H1 (cell line): ENCODE data around the gene EPS8. TPM values are rescaled to one million over a fixed set of nuclear protein-coding genes. Genes with fewer than 3 reads are reported as not detected.

ENCODE experiments used
- CTCF ChIA-PET: fragments of 300-600 bp; sonication (Branson Sonifier 250); formaldehyde crosslinking; loops from one replicate; lab custom pipeline; 2021; ENCODE audit not compliant: partially characterized antibody; lab: Charles Lee
- POLR2A ChIA-PET: fragments of 300-600 bp; sonication (Branson Sonifier 250); formaldehyde crosslinking; loops from one replicate; lab custom pipeline; 2021; ENCODE audit warnings: inconsistent platforms; ENCODE audit not compliant: partially characterized antibody; lab: Charles Lee
- DNase-seq, 2 experiments: peaks; one replicate each; pipeline versions ENCODE4 v3.0.0 to v3.0.0-alpha.2; 2010 to 2022; ENCODE audit warnings: low spot score in 2 of 2, low read depth in 1 of 2, mixed read lengths in 1 of 2
- FAIRE-seq: peaks from 2 replicates; lab custom pipeline; 2011; peaks lifted over from hg19 to GRCh38; lab: Jason Lieb, UNC
- H2AFZ ChIP-seq: 2 replicates; pipeline ENCODE4 v1.8.1; 2012; ENCODE audit warnings: low read length, inconsistent platforms
- H2AK5ac ChIP-seq: 2 replicates; pipeline ENCODE4 v1.6.1; 2013; ENCODE audit warnings: low read depth, low read length
- H2BK120ac ChIP-seq: replicated peaks from 2 replicates; pipeline ENCODE3; 2013; ENCODE audit warnings: low read depth, low read length, inconsistent platforms
- H2BK12ac ChIP-seq: 2 replicates; pipeline ENCODE4 v1.6.1; 2013; ENCODE audit warnings: low read depth, low read length
- H2BK15ac ChIP-seq: 2 replicates; pipeline ENCODE4 v1.6.1; 2013; ENCODE audit warnings: low read length
- H2BK20ac ChIP-seq: 2 replicates; pipeline ENCODE4 v1.6.1; 2013; ENCODE audit warnings: low read length
- H2BK5ac ChIP-seq: 2 replicates; pipeline ENCODE4 v1.6.1; 2013; ENCODE audit warnings: low read depth, low read length
- H3K14ac ChIP-seq: 2 replicates; pipeline ENCODE4 v1.6.1; 2013; ENCODE audit warnings: inconsistent platforms; ENCODE audit not compliant: insufficient read length
- H3K18ac ChIP-seq: 2 replicates; pipeline ENCODE4 v1.6.1; 2013; ENCODE audit warnings: low read length; ENCODE audit errors: extremely low read depth
- H3K23ac ChIP-seq: 2 replicates; pipeline ENCODE4 v1.6.1; 2013; ENCODE audit warnings: inconsistent platforms; ENCODE audit not compliant: insufficient read length
- H3K23me2 ChIP-seq: 2 replicates; pipeline ENCODE4 v1.6.1; 2013; ENCODE audit warnings: low read depth, low read length
- H3K27ac ChIP-seq: 2 replicates; pipeline ENCODE4 v1.6.1; 2011; ENCODE audit warnings: low read depth, low read length, inconsistent platforms
- H3K27me3 ChIP-seq, 4 experiments: replicated peaks in 1 of 4; 1 replicate in 1 of 4; 2 replicates in 3 of 4; pipeline versions ENCODE4 v1.6.1 to v1.8.1; 2011 to 2013; ENCODE audit warnings: low read length in 3 of 4, mild to moderate bottlenecking in 3 of 4, inconsistent platforms in 2 of 4, mixed read lengths in 2 of 4, moderate library complexity in 1 of 4; ENCODE audit not compliant: control insufficient read depth in 3 of 4, insufficient read depth in 3 of 4; ENCODE audit errors: extremely low read depth in 1 of 4
- H3K36me3 ChIP-seq, 4 experiments: 2 replicates each; pipeline versions ENCODE4 v1.6.1 to v1.8.1; 2011 to 2013; ENCODE audit warnings: mild to moderate bottlenecking in 4 of 4, low read length in 3 of 4, moderate library complexity in 2 of 4, control low read depth in 1 of 4, inconsistent platforms in 1 of 4; ENCODE audit not compliant: insufficient read depth in 4 of 4, control insufficient read depth in 2 of 4
- H3K4ac ChIP-seq: replicated peaks from 2 replicates; pipeline ENCODE3; 2013; ENCODE audit warnings: low read length, low read depth, mixed read lengths, inconsistent platforms; ENCODE audit not compliant: insufficient read length
- H3K4me1 ChIP-seq, 4 experiments: replicated peaks in 1 of 4; 1 replicate in 1 of 4; 2 replicates in 3 of 4; pipeline versions ENCODE4 v1.6.1 to v1.8.1; 2011 to 2013; ENCODE audit warnings: low read length in 3 of 4, inconsistent platforms in 2 of 4, mixed read lengths in 1 of 4; ENCODE audit not compliant: insufficient read depth in 4 of 4, control insufficient read depth in 3 of 4
- H3K4me2 ChIP-seq, 2 experiments: 2 replicates each; pipeline versions ENCODE4 v1.6.1 to v1.8.1; 2011 to 2013; ENCODE audit warnings: low read depth in 2 of 2, low read length in 2 of 2, control low read depth in 1 of 2, inconsistent platforms in 1 of 2, mild to moderate bottlenecking in 1 of 2; ENCODE audit not compliant: insufficient read depth in 1 of 2
- H3K4me3 ChIP-seq, 4 experiments: fragments of 200-600, 300-600 bp in 1 of 4; sonication (generic), shearing (Covaris generic), sonication (Bioruptor Twin) in 1 of 4; 2 replicates each; pipeline versions ENCODE4 v1.5.1 to v1.8.1; 2011 to 2016; ENCODE audit warnings: low read length in 4 of 4, low read depth in 3 of 4, control low read depth in 2 of 4, inconsistent platforms in 2 of 4, mild to moderate bottlenecking in 2 of 4, mixed read lengths in 1 of 4, moderate library complexity in 1 of 4; ENCODE audit not compliant: insufficient read depth in 2 of 4; ENCODE audit errors: extremely low read depth in 1 of 4
- H3K56ac ChIP-seq: replicated peaks from 2 replicates; pipeline ENCODE3; 2013; ENCODE audit warnings: low read depth, mild to moderate bottlenecking, mixed read lengths, low read length, inconsistent platforms; ENCODE audit not compliant: insufficient read length
- H3K79me1 ChIP-seq: 2 replicates; pipeline ENCODE4 v1.6.1; 2013; ENCODE audit warnings: low read depth, low read length, control low read depth
- H3K79me2 ChIP-seq, 2 experiments: 2 replicates each; pipeline versions ENCODE4 v1.6.1 to v1.8.1; 2012 to 2013; ENCODE audit warnings: low read length in 2 of 2, mild to moderate bottlenecking in 2 of 2, inconsistent platforms in 1 of 2; ENCODE audit not compliant: insufficient read depth in 2 of 2, control insufficient read depth in 1 of 2
- H3K9ac ChIP-seq, 4 experiments: replicated peaks in 1 of 4; 1 replicate in 1 of 4; 2 replicates in 3 of 4; pipeline versions ENCODE4 v1.6.1 to v1.8.1; 2011 to 2013; ENCODE audit warnings: low read depth in 3 of 4, low read length in 3 of 4, control low read depth in 2 of 4, mild to moderate bottlenecking in 2 of 4, moderate library complexity in 2 of 4, inconsistent platforms in 1 of 4; ENCODE audit errors: extremely low read depth in 1 of 4
- H3K9me3 ChIP-seq, 2 experiments: 2 replicates each; pipeline versions ENCODE4 v1.6.1 to v1.8.1; 2012 to 2013; ENCODE audit warnings: mild to moderate bottlenecking in 2 of 2, moderate library complexity in 2 of 2, control low read depth in 1 of 2, inconsistent platforms in 1 of 2, low read depth in 1 of 2, low read length in 1 of 2, mixed read lengths in 1 of 2; ENCODE audit not compliant: insufficient read depth in 2 of 2
- H4K20me1 ChIP-seq, 2 experiments: replicated peaks in 1 of 2; 2 replicates each; pipeline versions ENCODE3 to v1.8.1; 2011 to 2013; ENCODE audit warnings: inconsistent platforms in 2 of 2, low read length in 2 of 2, mild to moderate bottlenecking in 1 of 2; ENCODE audit not compliant: insufficient read depth in 2 of 2, control insufficient read depth in 1 of 2
- H4K5ac ChIP-seq: 2 replicates; pipeline ENCODE4 v1.6.1; 2013; ENCODE audit warnings: low read length, low read depth, mixed read lengths, inconsistent platforms; ENCODE audit not compliant: insufficient read length
- H4K8ac ChIP-seq: 2 replicates; pipeline ENCODE4 v1.8.0; 2013; ENCODE audit warnings: mild to moderate bottlenecking, moderate library complexity, low read length, inconsistent platforms; ENCODE audit not compliant: insufficient read depth; ENCODE audit errors: extremely low read depth
- H4K91ac ChIP-seq: replicated peaks from 2 replicates; pipeline ENCODE3; 2013; ENCODE audit warnings: low read length, mixed read lengths, inconsistent platforms; ENCODE audit not compliant: insufficient read length
- FOSL1 ChIP-seq: IDR thresholded peaks from 2 replicates; pipeline ENCODE4 v1.6.1; 2011; ENCODE audit warnings: mild to moderate bottlenecking, low read depth, low read length, moderate library complexity; ENCODE audit not compliant: insufficient read depth
- GTF2F1 ChIP-seq: IDR thresholded peaks from 2 replicates; pipeline ENCODE4 v1.6.1; 2012; ENCODE audit warnings: low read depth, low read length, improper control_type of control experiment, borderline replicate concordance
- RFX5 ChIP-seq: IDR thresholded peaks from 2 replicates; pipeline ENCODE4 v1.6.1; 2011; ENCODE audit warnings: low read depth, low read length, improper control_type of control experiment, borderline replicate concordance
- RXRA ChIP-seq: IDR thresholded peaks from 2 replicates; pipeline ENCODE4 v1.6.1; 2011; ENCODE audit warnings: low read depth, mild to moderate bottlenecking, low read length, moderate library complexity; ENCODE audit not compliant: insufficient read depth
- polyA plus RNA-seq, 7 experiments: library from polyadenylated mRNA; depleted of rRNA in 3 of 7; stranded (reverse) in 5 of 7; unstranded in 2 of 7; fragments of >200 nt in 5 of 7; fragments of 200-250 nt in 2 of 7; gene quantifications; 1 replicate in 5 of 7; 2 replicates in 1 of 7; 4 replicates in 1 of 7; pipeline versions ENCODE4 v1.2.1 to v1.2.3, GENCODE V29; 2011 to 2013; ENCODE audit warnings: missing spikeins in 2 of 7, mixed read lengths in 2 of 7
- total RNA-seq: library from RNA; stranded (reverse); fragmentation: NEBNext Ultra II Directional; extraction: Animal tissue kit (Norgen Biotek cat#: 25700); gene quantifications from 2 replicates; pipeline ENCODE4 v1.2.1, GENCODE V29; 2021

Gene EPS8
- total and polyA plus RNA-seq, 2 of the 8 experiments (the other 6 are each of a cell fraction or from before 2014, with no cell fraction given): 3.0 to 4.6 TPM

GRCh38 chr12:15644700-15645099 lies 144.5 kb downstream of the EPS8 start:
- Histone ChIP-seq H2AK5ac (no peak overlapping the region), H2BK5ac (no peak overlapping the region), H3K23me2 (no peaks in the 10 kb centered on the region), H4K5ac (no peak overlapping the region), H3K79me1 (no peaks in the 10 kb centered on the region), H2BK15ac (no peak overlapping the region), H2BK120ac (no peak overlapping the region), H3K27ac (no peak overlapping the region), H2AFZ (no peak overlapping the region), H3K9me3 (no peaks in the 10 kb centered on the region), H3K23ac (no peak overlapping the region), H4K8ac (no peak overlapping the region), H3K4me2 (no peak overlapping the region), H3K9ac (no peak overlapping the region), H3K36me3 (no peaks in the 10 kb centered on the region), H3K79me2 (no peaks in the 10 kb centered on the region), H3K4ac (no peak overlapping the region), H3K4me1 (no peaks in the 10 kb centered on the region), H3K4me3 (no peak overlapping the region), H3K18ac (no peak overlapping the region), H3K56ac (no peak overlapping the region), H2BK12ac (no peak overlapping the region), H3K27me3 (no peaks in the 10 kb centered on the region), H4K91ac (no peak overlapping the region), H4K20me1 (no peaks in the 10 kb centered on the region), H2BK20ac (no peak overlapping the region), H3K14ac (no peak overlapping the region)
- FAIRE-seq (no peak), DNase-seq (no peak)
- POLR2A ChIA-PET: no interaction called here
- CTCF ChIA-PET: interaction anchor here (1.1 kb wide), 1 partner anchor 18 kb away, joined by 3 read pairs; no protein-coding TSS in a partner anchor
- TF ChIP-seq FOSL1 (no peak), GTF2F1 (no peak), RXRA (no peak), RFX5 (no peak)
